GM12878 (cell line): Measurements from ENCODE around the gene PDZRN4. TPM values are rescaled to one million over a fixed set of nuclear protein-coding genes. Genes with fewer than 3 reads are reported as not detected.

Experiments used
- ATAC-seq: fragments of 200-7000 bp; cut with Tn5 transposase; 3 replicates; pipeline ENCODE4 v1.9.1; 2020; ENCODE audit warnings: mild to moderate bottlenecking, moderate library complexity
- BruUV-seq: library from RNA; stranded (reverse); fragments of 400-500 nt; replicated peaks from 2 replicates; lab custom pipeline; 2021; lab: Mats Ljungman, UMichigan
- CTCF ChIA-PET: fragments of 300-600 bp; sonication (Branson Sonifier 250); formaldehyde crosslinking; extraction: SDS; loops from one replicate; lab custom pipeline; 2021; ENCODE audit warnings: inconsistent platforms; lab: Yijun Ruan, JAX
- POLR2A ChIA-PET: fragments of 350-600 bp; formaldehyde crosslinking; extraction: SDS; loops from one replicate; lab custom pipeline; 2021; ENCODE audit warnings: inconsistent platforms; lab: Charles Lee
- RAD21 ChIA-PET: fragments of 300-600 bp; sonication (Branson Sonifier 250); formaldehyde crosslinking; loops from one replicate; lab custom pipeline; 2023; ENCODE audit warnings: antibody characterized with exemption; ENCODE audit not compliant: unreplicated experiment; lab: Charles Lee
- SMC1A ChIA-PET: fragments of 300-600 bp; sonication (Branson Sonifier 250); formaldehyde crosslinking; loops from one replicate; lab custom pipeline; 2023; ENCODE audit not compliant: unreplicated experiment, uncharacterized antibody; lab: Charles Lee
- DNase-seq: peaks from one replicate; pipeline ENCODE4 v3.0.0-alpha.2; 2011; ENCODE audit warnings: low read depth, low spot score
- FAIRE-seq: peaks from 3 replicates; lab custom pipeline; 2011; peaks lifted over from hg19 to GRCh38; lab: Jason Lieb, UNC
- H2AFZ ChIP-seq: 2 replicates; pipeline ENCODE4 v1.6.0; 2011; ENCODE audit warnings: low read depth, low read length, control low read depth; ENCODE audit not compliant: control insufficient read depth
- H3K27ac ChIP-seq: 2 replicates; pipeline ENCODE4 v1.5.1; 2011; ENCODE audit warnings: control low read depth; ENCODE audit not compliant: control insufficient read depth, insufficient read depth
- H3K27me3 ChIP-seq, 2 experiments: replicated peaks in 1 of 2; 2 replicates each; pipeline versions ENCODE4 v1.6.0 to v1.6.1; 2011; ENCODE audit warnings: low read length in 1 of 2; ENCODE audit not compliant: control insufficient read depth in 2 of 2, insufficient read depth in 2 of 2
- H3K36me3 ChIP-seq, 2 experiments: 2 replicates each; pipeline ENCODE4 v1.5.1; 2011; ENCODE audit warnings: low read length in 1 of 2; ENCODE audit not compliant: control insufficient read depth in 2 of 2, insufficient read depth in 2 of 2
- H3K4me1 ChIP-seq: 2 replicates; pipeline ENCODE4 v1.6.1; 2011; ENCODE audit warnings: mild to moderate bottlenecking, low read length, moderate library complexity, mixed read lengths; ENCODE audit not compliant: control insufficient read depth, insufficient read depth
- H3K4me2 ChIP-seq: 2 replicates; pipeline ENCODE4 v1.6.0; 2011; ENCODE audit warnings: control low read depth; ENCODE audit not compliant: control insufficient read depth, insufficient read depth
- H3K4me3 ChIP-seq: fragments of 200-600 bp; sonication (generic); 2 replicates; pipeline ENCODE4 v1.5.1; 2016
- H3K79me2 ChIP-seq: 2 replicates; pipeline ENCODE4 v1.6.0; 2011; ENCODE audit warnings: low read length; ENCODE audit not compliant: control insufficient read depth, insufficient read depth
- H3K9ac ChIP-seq: 2 replicates; pipeline ENCODE4 v1.8.0; 2011; ENCODE audit warnings: low read length, control low read depth, mixed read lengths; ENCODE audit not compliant: control insufficient read depth, insufficient read depth
- H3K9me3 ChIP-seq: replicated peaks from 3 replicates; pipeline ENCODE4 v1.5.1; 2011; ENCODE audit warnings: mild to moderate bottlenecking, low read length; ENCODE audit not compliant: control insufficient read depth, insufficient read depth
- H4K20me1 ChIP-seq: 2 replicates; pipeline ENCODE4 v1.6.0; 2011; ENCODE audit not compliant: control insufficient read depth, insufficient read depth
- ATF7 ChIP-seq: fragments of 450-650 bp; IDR thresholded peaks from 2 replicates; pipeline ENCODE4 v1.6.1; 2016; ENCODE audit warnings: low read depth, mild to moderate bottlenecking
- E2F4 ChIP-seq: IDR thresholded peaks from 2 replicates; pipeline ENCODE4 v1.6.1; 2012; ENCODE audit warnings: low read depth, low read length, improper control_type of control experiment
- ESRRA ChIP-seq: IDR thresholded peaks from 2 replicates; pipeline ENCODE4 v1.6.1; 2012; ENCODE audit warnings: mild to moderate bottlenecking, low read length, improper control_type of control experiment
- FOXM1 ChIP-seq: IDR thresholded peaks from 2 replicates; pipeline ENCODE4 v1.6.1; 2012; ENCODE audit warnings: low read depth, mild to moderate bottlenecking, inconsistent platforms, low read length, moderate library complexity
- RFX5 ChIP-seq: IDR thresholded peaks from 2 replicates; pipeline ENCODE4 v1.6.1; 2011; ENCODE audit warnings: low read depth, low read length, improper control_type of control experiment
- SMC3 ChIP-seq: IDR thresholded peaks from 2 replicates; pipeline ENCODE4 v1.6.1; 2011; ENCODE audit warnings: low read length, improper control_type of control experiment, borderline replicate concordance
- WRNIP1 ChIP-seq: IDR thresholded peaks from 2 replicates; pipeline ENCODE4 v1.6.1; 2011; ENCODE audit warnings: low read depth, low read length, improper control_type of control experiment, borderline replicate concordance
- ZBTB33 ChIP-seq: fragments of 450-650 bp; IDR thresholded peaks from 2 replicates; pipeline ENCODE4 v1.6.1; 2017; ENCODE audit warnings: mild to moderate bottlenecking
- ZBTB40 ChIP-seq: fragments of 450-650 bp; IDR thresholded peaks from 2 replicates; pipeline ENCODE4 v1.6.1; 2016; ENCODE audit warnings: mild to moderate bottlenecking, moderate library complexity, borderline replicate concordance
- WGBS: methylation state at CpG from one replicate; pipeline ENCODE4 v1.1.6; 2016; ENCODE audit warnings: low lambda C conversion rate; ENCODE audit not compliant: insufficient replicate concordance, insufficient coverage; ENCODE audit errors: missing lambda C conversion rate; 5-methylcytosine and 5-hydroxymethylcytosine counted together
- in situ Hi-C: fragments of 300-500 bp; cut with MboI; formaldehyde crosslinking; loops from 9 replicates; pipeline ENCODE4 v1.14.3; 2018; ENCODE audit warnings: mixed read lengths
- intact Hi-C: fragments of 100-400 bp; cut with micrococcal nuclease; formaldehyde crosslinking; loops from one replicate; pipeline ENCODE4 v1.14.2; 2022; ENCODE audit not compliant: unreplicated experiment
- polyA plus RNA-seq, 11 experiments: library from polyadenylated mRNA; depleted of rRNA in 4 of 11; unstranded in 6 of 11; stranded (reverse) in 5 of 11; fragments of >200 nt; fragmentation: Nextera tagmentation in 4 of 11; fragmentation: Illumina TruSeq in 1 of 11; extraction: Ambion mirVana in 4 of 11; extraction: Trizol in 1 of 11; gene quantifications; 1 replicate in 1 of 11; 2 replicates in 10 of 11; pipeline versions ENCODE4 v1.2.1 to v1.2.3, GENCODE V29; 2011 to 2016; ENCODE audit warnings: inconsistent platforms in 2 of 11, missing spikeins in 2 of 11, low read depth in 1 of 11
- total RNA-seq, 4 experiments: library from RNA; depleted of rRNA in 3 of 4; stranded (reverse); fragments of >200 nt in 3 of 4; fragmentation: Illumina TruSeq in 1 of 4; extraction: Trizol in 1 of 4; gene quantifications; 2 replicates each; pipeline versions ENCODE4 v1.2.1 to v1.2.3, GENCODE V29; 2013 to 2021
- TF ChIP-seq, protein P1 (sequence below): fragments of 450-650 bp; formaldehyde crosslinking; IDR thresholded peaks from 2 replicates; pipeline ENCODE4 v1.4.0; 2022; ENCODE audit warnings: mild to moderate bottlenecking, moderate library complexity

Gene PDZRN4
- total and polyA plus RNA-seq, 10 of the 15 experiments (the other 5 are each of a cell fraction or from before 2014, with no cell fraction given) = 0.03 TPM; not detected in 9

GRCh38 chr12:41223600-41223999, 35.5 kb downstream of the PDZRN4 start (continued):
- TF ChIP-seq ZBTB40 (no peak), WRNIP1 (no peak), FOXM1 (no peak), ATF7 (no peak)

DNA sequence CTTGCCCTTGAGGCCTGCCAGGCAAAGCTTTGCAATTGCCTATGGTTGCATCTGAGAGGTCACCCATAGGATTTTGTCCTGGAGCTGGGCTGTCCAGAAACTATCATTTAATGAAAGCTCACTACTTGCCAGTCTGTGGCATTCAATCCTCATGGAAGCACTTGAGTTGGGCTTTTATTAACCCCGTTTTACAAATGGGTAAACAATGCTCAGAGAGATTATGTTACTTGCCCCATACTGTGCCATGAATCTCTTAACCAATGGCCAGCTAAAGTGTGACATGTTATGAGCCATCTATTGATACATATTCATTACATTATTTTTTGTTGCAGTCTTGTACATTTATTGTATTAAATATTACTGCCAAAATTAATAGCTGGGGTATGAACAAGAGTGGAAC, 35.9 kb downstream of the PDZRN4 start:
- no peak for DNase-seq
- in situ Hi-C loops (no loop called here), intact Hi-C loops (no loop called here)
- POLR2A ChIA-PET = no interaction called here
- Histone ChIP-seq H3K27me3 (no peaks in the 10 kb centered on the region), H3K4me3 (no peak overlapping the region), H4K20me1 (no peaks in the 10 kb centered on the region), H3K4me2 (no peak overlapping the region), H3K9ac (no peak overlapping the region), H3K36me3 (no peaks in the 10 kb centered on the region), H3K79me2 (no peaks in the 10 kb centered on the region), H3K9me3 (no peaks in the 10 kb centered on the region), H3K27ac (no peak overlapping the region), H2AFZ (no peak overlapping the region), H3K4me1 (no peaks in the 10 kb centered on the region)
- CTCF ChIA-PET = no interaction called here
- RAD21 ChIA-PET = no interaction called here
- WGBS = 0% methylated on average over 1 of the region's 1 CpG
- no peak for ATAC-seq
- FAIRE-seq = no peak
- SMC1A ChIA-PET = no interaction called here
- TF ChIP-seq E2F4 = no peak
- no peak for TF ChIP-seq ESRRA
- no peak for TF ChIP-seq SMC3
- TF ChIP-seq, protein P1, sequence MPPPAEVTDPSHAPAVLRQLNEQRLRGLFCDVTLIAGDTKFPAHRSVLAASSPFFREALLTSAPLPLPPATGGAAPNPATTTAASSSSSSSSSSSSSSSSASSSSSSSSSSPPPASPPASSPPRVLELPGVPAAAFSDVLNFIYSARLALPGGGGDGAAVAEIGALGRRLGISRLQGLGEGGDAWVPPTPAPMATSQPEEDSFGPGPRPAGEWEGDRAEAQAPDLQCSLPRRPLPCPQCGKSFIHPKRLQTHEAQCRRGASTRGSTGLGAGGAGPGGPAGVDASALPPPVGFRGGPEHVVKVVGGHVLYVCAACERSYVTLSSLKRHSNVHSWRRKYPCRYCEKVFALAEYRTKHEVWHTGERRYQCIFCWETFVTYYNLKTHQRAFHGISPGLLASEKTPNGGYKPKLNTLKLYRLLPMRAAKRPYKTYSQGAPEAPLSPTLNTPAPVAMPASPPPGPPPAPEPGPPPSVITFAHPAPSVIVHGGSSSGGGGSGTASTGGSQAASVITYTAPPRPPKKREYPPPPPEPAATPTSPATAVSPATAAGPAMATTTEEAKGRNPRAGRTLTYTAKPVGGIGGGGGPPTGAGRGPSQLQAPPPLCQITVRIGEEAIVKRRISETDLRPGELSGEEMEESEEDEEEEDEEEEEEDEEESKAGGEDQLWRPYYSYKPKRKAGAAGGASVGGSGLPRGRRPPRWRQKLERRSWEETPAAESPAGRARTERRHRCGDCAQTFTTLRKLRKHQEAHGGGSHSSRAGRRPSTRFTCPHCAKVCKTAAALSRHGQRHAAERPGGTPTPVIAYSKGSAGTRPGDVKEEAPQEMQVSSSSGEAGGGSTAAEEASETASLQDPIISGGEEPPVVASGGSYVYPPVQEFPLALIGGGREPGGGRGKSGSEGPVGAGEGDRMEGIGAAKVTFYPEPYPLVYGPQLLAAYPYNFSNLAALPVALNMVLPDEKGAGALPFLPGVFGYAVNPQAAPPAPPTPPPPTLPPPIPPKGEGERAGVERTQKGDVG (CRISPR knock-in tag) = no peak
- TF ChIP-seq RFX5 = no peak
- TF ChIP-seq ZBTB33 = no peak
- no TSS peak for BruUV-seq
